GM12892 (cell line): Measurements from ENCODE around the gene KIF19.

Experiments used
- POLR2A ChIP-seq: IDR thresholded peaks from 2 replicates; pipeline ENCODE4 v1.6.1; 2011; ENCODE audit warnings: low read depth, low read length, control low read depth
- POLR2AphosphoS5 ChIP-seq: IDR thresholded peaks from 2 replicates; pipeline ENCODE4 v1.6.1; 2011; ENCODE audit warnings: low read depth, low read length, control low read depth

DNA sequence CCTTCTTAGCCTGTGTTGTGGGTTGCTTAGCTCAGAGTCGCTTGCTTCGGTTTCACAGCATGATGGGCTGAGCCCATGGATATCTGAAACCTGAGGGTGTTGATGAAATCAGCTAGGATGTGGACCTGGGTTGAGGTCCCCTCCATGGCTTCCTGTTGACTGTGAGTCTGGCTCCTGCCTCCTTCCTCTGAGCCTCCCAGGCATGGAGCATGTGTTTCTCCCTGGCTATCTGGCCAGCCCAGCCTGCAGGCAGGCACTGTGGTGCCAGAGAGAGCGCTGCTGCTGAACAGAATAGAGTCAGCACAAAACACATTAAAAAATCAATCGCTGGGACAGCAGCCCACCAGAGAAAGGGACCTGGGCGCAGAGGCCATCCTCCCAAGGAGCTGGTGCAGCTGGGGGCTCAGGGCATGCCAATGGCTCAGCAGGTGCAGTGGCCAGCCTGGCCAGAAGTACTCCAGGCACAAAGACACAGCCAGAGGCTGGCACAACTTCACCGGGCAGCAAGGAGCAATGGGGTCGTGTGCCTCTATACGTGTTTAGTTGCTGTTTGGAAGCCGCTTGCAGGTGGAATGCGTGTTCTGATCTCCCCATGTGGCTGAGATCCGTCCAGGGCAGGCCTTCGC lies 77.6 kb downstream of the KIF19 start:
- no peak for TF ChIP-seq POLR2A
- TF ChIP-seq POLR2AphosphoS5: no peak
